B cell (primary cell): Measurements from ENCODE around the gene VSTM1. TPM values are rescaled to one million over a fixed set of nuclear protein-coding genes. Genes with fewer than 3 reads are reported as not detected.

Experiments
- ATAC-seq: fragments of 200-7000 bp; cut with Tn5 transposase; one replicate; pipeline ENCODE4 v1.10.0; 2021; ENCODE audit warnings: low read depth, mild to moderate bottlenecking, moderate number of reproducible peaks, moderate library complexity
- CTCF ChIA-PET: fragments of 350-600 bp; sonication (Branson Sonifier 250); formaldehyde crosslinking; loops from one replicate; lab custom pipeline; 2021; ENCODE audit warnings: antibody characterized with exemption, inconsistent platforms; lab: Charles Lee
- POLR2A ChIA-PET: fragments of 350-600 bp; sonication (Branson Sonifier 250); formaldehyde crosslinking; loops from one replicate; lab custom pipeline; 2021; ENCODE audit warnings: antibody characterized with exemption; lab: Charles Lee
- DNase-seq: peaks from one replicate; pipeline ENCODE4 v3.0.0; 2013
- H2AFZ ChIP-seq: 2 replicates; pipeline ENCODE4 v1.6.1; 2012; ENCODE audit warnings: mild to moderate bottlenecking, low read depth, low read length; ENCODE audit not compliant: insufficient read depth, poor library complexity, severe bottlenecking
- H3K27ac ChIP-seq, 2 donors: 1 replicate in 1 of 2; 2 replicates in 1 of 2; pipeline ENCODE4 v1.5.1; 2012 to 2013; ENCODE audit warnings: low read length in 2 of 2, mild to moderate bottlenecking in 2 of 2, moderate library complexity in 1 of 2
- H3K27me3 ChIP-seq, 4 experiments: fragments of 200-600 bp in 1 of 4; sonication (generic) in 1 of 4; replicated peaks in 1 of 4; 1 replicate in 2 of 4; 2 replicates in 2 of 4; pipeline versions ENCODE4 v1.6.1 to v1.7.0; 2013 to 2016; ENCODE audit warnings: low read length in 3 of 4, mild to moderate bottlenecking in 2 of 4, mixed read lengths in 1 of 4, moderate library complexity in 1 of 4; ENCODE audit not compliant: insufficient read depth in 4 of 4, control insufficient read depth in 3 of 4; ENCODE audit errors: control extremely low read depth in 1 of 4
- H3K36me3 ChIP-seq, 2 experiments: replicated peaks in 1 of 2; 1 replicate in 1 of 2; 2 replicates in 1 of 2; pipeline versions ENCODE4 v1.6.1 to v1.7.1; 2013; ENCODE audit warnings: low read length in 1 of 2; ENCODE audit not compliant: insufficient read depth in 2 of 2, control insufficient read depth in 1 of 2; ENCODE audit errors: control extremely low read depth in 1 of 2, extremely low read depth in 1 of 2
- H3K4me1 ChIP-seq, 2 donors: fragments of 200-600 bp in 1 of 2; sonication (generic) in 1 of 2; 1 replicate in 1 of 2; 2 replicates in 1 of 2; pipeline versions ENCODE4 v1.5.1 to v1.6.1; 2013 to 2017; ENCODE audit warnings: low read length in 2 of 2; ENCODE audit not compliant: control insufficient read depth in 2 of 2, insufficient read depth in 2 of 2
- H3K4me2 ChIP-seq: replicated peaks from 2 replicates; pipeline ENCODE3; 2012; ENCODE audit warnings: mild to moderate bottlenecking, low read depth, low read length; ENCODE audit not compliant: poor library complexity, severe bottlenecking
- H3K4me3 ChIP-seq, 5 experiments: fragments of 200-600 bp in 1 of 5; sonication (generic) in 1 of 5; 1 replicate in 3 of 5; 2 replicates in 2 of 5; pipeline versions ENCODE4 v1.5.1 to v1.7.0; 2011 to 2016; ENCODE audit warnings: low read length in 4 of 5, mild to moderate bottlenecking in 4 of 5, low read depth in 2 of 5, control low read depth in 1 of 5, moderate library complexity in 1 of 5; ENCODE audit not compliant: insufficient read depth in 1 of 5; ENCODE audit errors: control extremely low read depth in 1 of 5, extremely low read depth in 1 of 5
- H3K79me2 ChIP-seq: fragments of 200-600 bp; sonication (generic); one replicate; pipeline ENCODE4 v1.6.0; 2016; ENCODE audit warnings: low read length; ENCODE audit not compliant: control insufficient read depth, insufficient read depth
- H3K9ac ChIP-seq: fragments of 200-600 bp; sonication (generic); 2 replicates; pipeline ENCODE4 v1.6.1; 2017; ENCODE audit warnings: mild to moderate bottlenecking, low read length, moderate library complexity
- H3K9me3 ChIP-seq, 3 donors: one replicate each; pipeline versions ENCODE4 v1.6.1 to v1.7.1; 2013; ENCODE audit warnings: low read length in 2 of 3; ENCODE audit not compliant: control insufficient read depth in 2 of 3, insufficient read depth in 1 of 3; ENCODE audit errors: control extremely low read depth in 1 of 3
- H4K20me1 ChIP-seq: 2 replicates; pipeline ENCODE4 v1.6.0; 2012; ENCODE audit warnings: mild to moderate bottlenecking, low read length; ENCODE audit not compliant: insufficient read depth, control insufficient read depth, poor library complexity, severe bottlenecking
- H3K27ac Mint-ChIP-seq: one replicate; pipeline ENCODE4 v1.8.0; 2021; ENCODE audit warnings: mixed read lengths
- H3K27me3 Mint-ChIP-seq: one replicate; pipeline ENCODE4 v1.8.0; 2021; ENCODE audit warnings: mixed read lengths
- H3K4me1 Mint-ChIP-seq: one replicate; pipeline ENCODE4 v1.8.0; 2021; ENCODE audit warnings: mixed read lengths
- H3K4me3 Mint-ChIP-seq: one replicate; pipeline ENCODE4 v1.8.0; 2021; ENCODE audit warnings: mixed read lengths
- H3K9me3 Mint-ChIP-seq: one replicate; pipeline ENCODE4 v1.8.0; 2022; ENCODE audit warnings: mixed read lengths; ENCODE audit not compliant: insufficient read depth
- EZH2 ChIP-seq: IDR thresholded peaks from 2 replicates; pipeline ENCODE4 v1.6.1; 2012; ENCODE audit warnings: borderline replicate concordance, low read depth, mild to moderate bottlenecking, moderate library complexity, low read length; ENCODE audit not compliant: insufficient read depth, poor library complexity, severe bottlenecking
- WGBS: methylation state at CpG from one replicate; pipeline ENCODE4 v1.1.5; 2013; ENCODE audit warnings: missing lambda C conversion rate; ENCODE audit not compliant: insufficient coverage; 5-methylcytosine and 5-hydroxymethylcytosine counted together
- intact Hi-C: fragments of 100-400 bp; cut with micrococcal nuclease; formaldehyde crosslinking; loops from one replicate; pipeline ENCODE4 v1.10.0; 2022
- polyA plus RNA-seq: library from polyadenylated mRNA; depleted of rRNA; stranded (reverse); fragments of >200 nt; gene quantifications from 2 replicates; pipeline ENCODE4 v1.2.3, GENCODE V29; 2012
- total RNA-seq, 2 donors: library from RNA; stranded (reverse); fragments of 120-200 nt in 1 of 2; gene quantifications; 1 replicate in 1 of 2; 2 replicates in 1 of 2; pipeline versions ENCODE4 v1.2.3 to v1.2.4, GENCODE V29; 2013 to 2022
- TF ChIP-seq, protein P1 (sequence below): fragments of 200-600 bp; IDR thresholded peaks from one replicate; pipeline ENCODE4 v1.8.0; 2022; ENCODE audit warnings: antibody characterized with exemption, mild to moderate bottlenecking

VSTM1 gene
- total and polyA plus RNA-seq, 2 donors (not counting 1 experiment from before 2014, with no cell fraction given), result 0.82 TPM; not detected in 1

DNA sequence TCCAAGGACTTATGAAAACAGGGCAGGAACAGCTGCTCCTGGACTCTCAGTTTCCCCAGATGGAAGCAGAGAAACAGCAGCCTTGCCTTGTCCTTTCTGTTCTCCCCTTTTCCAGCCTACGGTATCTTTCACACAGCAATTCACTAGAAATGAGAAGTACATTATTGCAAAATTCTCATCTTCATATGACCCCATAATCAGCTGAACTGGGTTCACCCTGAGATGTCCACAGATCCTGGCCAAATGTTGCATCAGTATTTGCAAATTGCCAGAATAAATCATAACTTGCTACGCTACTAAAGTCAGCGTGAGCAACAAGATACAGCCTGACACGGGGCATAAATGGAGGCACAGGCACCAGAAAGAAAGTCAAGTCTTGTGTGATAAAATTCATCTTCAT lies 16.1 kb downstream of the VSTM1 start:
- no peaks in the 10 kb centered on the region for H4K20me1 ChIP-seq
- TF ChIP-seq, protein P1, sequence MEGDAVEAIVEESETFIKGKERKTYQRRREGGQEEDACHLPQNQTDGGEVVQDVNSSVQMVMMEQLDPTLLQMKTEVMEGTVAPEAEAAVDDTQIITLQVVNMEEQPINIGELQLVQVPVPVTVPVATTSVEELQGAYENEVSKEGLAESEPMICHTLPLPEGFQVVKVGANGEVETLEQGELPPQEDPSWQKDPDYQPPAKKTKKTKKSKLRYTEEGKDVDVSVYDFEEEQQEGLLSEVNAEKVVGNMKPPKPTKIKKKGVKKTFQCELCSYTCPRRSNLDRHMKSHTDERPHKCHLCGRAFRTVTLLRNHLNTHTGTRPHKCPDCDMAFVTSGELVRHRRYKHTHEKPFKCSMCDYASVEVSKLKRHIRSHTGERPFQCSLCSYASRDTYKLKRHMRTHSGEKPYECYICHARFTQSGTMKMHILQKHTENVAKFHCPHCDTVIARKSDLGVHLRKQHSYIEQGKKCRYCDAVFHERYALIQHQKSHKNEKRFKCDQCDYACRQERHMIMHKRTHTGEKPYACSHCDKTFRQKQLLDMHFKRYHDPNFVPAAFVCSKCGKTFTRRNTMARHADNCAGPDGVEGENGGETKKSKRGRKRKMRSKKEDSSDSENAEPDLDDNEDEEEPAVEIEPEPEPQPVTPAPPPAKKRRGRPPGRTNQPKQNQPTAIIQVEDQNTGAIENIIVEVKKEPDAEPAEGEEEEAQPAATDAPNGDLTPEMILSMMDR, result no peak
- no peak for TF ChIP-seq EZH2
- H3K4me3 ChIP-seq, result no peak overlapping the region
- intact Hi-C loops, result no loop called here
- H3K9ac ChIP-seq, result no peak overlapping the region
- Mint-ChIP-seq H3K27ac (no peak overlapping the region), H3K4me3 (no peak overlapping the region), H3K9me3 (peaks cover 7% of the 10 kb centered on the region), H3K4me1 (no peaks in the 10 kb centered on the region), H3K27me3 (peaks cover 29% of the 10 kb centered on the region)
- no peak for DNase-seq
- ChIA-PET POLR2A (no interaction called here), CTCF (no interaction called here)
- H3K27ac ChIP-seq, result no peak overlapping the region
- ATAC-seq, result no peak
- no peaks in the 10 kb centered on the region for H3K79me2 ChIP-seq
- peaks cover 0 to 3% (median 0%) of the 10 kb centered on the region in 4 experiments for H3K27me3 ChIP-seq
- H3K9me3 ChIP-seq, result peaks cover 0 to 10% (median 0%) of the 10 kb centered on the region in 3 donors
- H2AFZ ChIP-seq, result no peak overlapping the region
- 100% methylated on average over 2 of the region's 4 CpGs for WGBS
- H3K36me3 ChIP-seq, result no peaks in the 10 kb centered on the region
- no peaks in the 10 kb centered on the region for H3K4me1 ChIP-seq
- H3K4me2 ChIP-seq, result no peak overlapping the region

DNA sequence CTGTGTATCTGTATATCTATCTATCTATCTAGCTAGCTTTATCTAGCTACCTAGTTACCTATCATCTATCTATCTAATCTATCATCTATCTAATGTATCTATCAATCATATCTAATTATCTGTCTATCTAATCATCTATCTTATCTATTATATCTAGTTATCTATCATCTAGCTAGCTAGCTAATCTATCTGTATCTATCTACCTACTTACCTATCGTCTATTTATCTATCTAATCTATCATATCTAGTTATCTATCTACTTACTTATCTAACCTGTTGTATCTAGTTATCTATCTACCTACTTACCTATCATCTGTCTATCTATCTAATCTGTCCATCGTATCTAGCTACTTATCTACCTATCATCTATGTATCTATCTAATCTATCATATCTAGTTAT lies 17.9 kb downstream of the VSTM1 start:
- H3K9me3 ChIP-seq, result peaks cover 0 to 9% (median 0%) of the 10 kb centered on the region in 3 donors
- H3K4me2 ChIP-seq, result no peak overlapping the region
- Mint-ChIP-seq H3K9me3 (peaks cover 5% of the 10 kb centered on the region), H3K4me1 (no peaks in the 10 kb centered on the region), H3K27me3 (peaks cover 22% of the 10 kb centered on the region), H3K27ac (no peak overlapping the region), H3K4me3 (no peak overlapping the region)
- no peaks in the 10 kb centered on the region for H4K20me1 ChIP-seq
- H3K27ac ChIP-seq, result no peak overlapping the region
- intact Hi-C loops, result no loop called here
- peaks cover 0 to 3% (median 0%) of the 10 kb centered on the region in 4 experiments for H3K27me3 ChIP-seq
- ATAC-seq, result no peak
- no peak overlapping the region for H2AFZ ChIP-seq
- H3K4me1 ChIP-seq, result no peaks in the 10 kb centered on the region
- POLR2A ChIA-PET, result no interaction called here
- H3K9ac ChIP-seq, result no peak overlapping the region
- 100% methylated on average over 1 of the region's 2 CpGs for WGBS
- no peak for TF ChIP-seq EZH2
- TF ChIP-seq, protein P1, result no peak
- no peak overlapping the region for H3K4me3 ChIP-seq
- no peak for DNase-seq
- no peaks in the 10 kb centered on the region for H3K36me3 ChIP-seq
- CTCF ChIA-PET, result interaction anchor here (0.6 kb wide), 1 partner anchor 11 kb away, joined by 3 read pairs; no protein-coding TSS in a partner anchor
- no peaks in the 10 kb centered on the region for H3K79me2 ChIP-seq
